Neural cell (in vitro differentiated cells): ENCODE data around the gene BTD. TPM values are rescaled to one million over a fixed set of nuclear protein-coding genes. Genes with fewer than 3 reads are reported as not detected.

Experiments
- H2AFZ ChIP-seq: fragments of 200-600, 300-800 bp; sonication (generic), shearing (Covaris generic); 2 replicates; pipeline ENCODE4 v1.6.0; 2014; ENCODE audit warnings: low read depth, mild to moderate bottlenecking, antibody characterized with exemption, low read length, moderate library complexity
- H3F3A ChIP-seq: fragments of 200-600 bp; shearing (Covaris generic); 2 replicates; pipeline ENCODE4 v1.6.1; 2016; ENCODE audit warnings: mild to moderate bottlenecking, moderate library complexity, mixed read lengths, antibody characterized with exemption, low read length; ENCODE audit not compliant: insufficient read depth, poor library complexity, severe bottlenecking
- H3K27ac ChIP-seq: fragments of 200-600, 300-800 bp; sonication (generic), shearing (Covaris generic); 2 replicates; pipeline ENCODE4 v1.5.1; 2014; ENCODE audit warnings: mild to moderate bottlenecking, low read length, moderate library complexity
- H3K27me3 ChIP-seq: fragments of 300-800, 200-600 bp; sonication (generic), shearing (Covaris generic); 2 replicates; pipeline ENCODE4 v1.6.0; 2014; ENCODE audit warnings: mild to moderate bottlenecking, low read depth, low read length, moderate library complexity; ENCODE audit not compliant: insufficient read depth
- H3K36me3 ChIP-seq: fragments of 300-800, 200-600 bp; sonication (generic), shearing (Covaris generic); 2 replicates; pipeline ENCODE4 v1.5.1; 2014; ENCODE audit warnings: mild to moderate bottlenecking, antibody characterized with exemption, low read length, moderate library complexity; ENCODE audit not compliant: insufficient read depth
- H3K4me2 ChIP-seq: fragments of 300-800, 200-600 bp; sonication (generic), shearing (Covaris generic); 2 replicates; pipeline ENCODE4 v1.6.0; 2014; ENCODE audit warnings: mild to moderate bottlenecking, low read length
- H3K4me3 ChIP-seq: fragments of 300-800, 200-600 bp; sonication (generic), shearing (Covaris generic); 2 replicates; pipeline ENCODE4 v1.5.1; 2014; ENCODE audit warnings: mild to moderate bottlenecking, low read length, moderate library complexity
- H3K79me2 ChIP-seq: fragments of 200-600 bp; shearing (Covaris generic); replicated peaks from 2 replicates; pipeline ENCODE4 v1.6.0; 2014; ENCODE audit warnings: mild to moderate bottlenecking, low read length, moderate library complexity; ENCODE audit not compliant: insufficient read depth
- H3K9ac ChIP-seq: fragments of 300-800, 200-600 bp; sonication (generic), shearing (Covaris generic); 2 replicates; pipeline ENCODE4 v1.6.1; 2016; ENCODE audit warnings: mild to moderate bottlenecking, low read length, mixed read lengths
- H3K9me2 ChIP-seq: fragments of 200-600 bp; shearing (Covaris generic); 2 replicates; pipeline ENCODE4 v1.6.1; 2016; ENCODE audit warnings: mild to moderate bottlenecking, low read length, mixed read lengths; ENCODE audit not compliant: insufficient read depth
- H3K9me3 ChIP-seq: fragments of 200-600, 300-800 bp; sonication (generic), shearing (Covaris generic); 2 replicates; pipeline ENCODE4 v1.6.1; 2016; ENCODE audit warnings: mild to moderate bottlenecking, mixed run types, low read length, moderate library complexity, mixed read lengths
- H4K20me1 ChIP-seq: fragments of 200-600 bp; shearing (Covaris generic); 2 replicates; pipeline ENCODE4 v1.6.1; 2016; ENCODE audit warnings: mild to moderate bottlenecking, mixed run types; ENCODE audit not compliant: insufficient read depth
- CTCF ChIP-seq: fragments of 450-650 bp; IDR thresholded peaks from 2 replicates; pipeline ENCODE4 v1.5.1; 2014; ENCODE audit warnings: antibody characterized with exemption, mild to moderate bottlenecking, moderate library complexity; ENCODE audit not compliant: poor library complexity, severe bottlenecking
- EP300 ChIP-seq: fragments of 450-650 bp; conservative IDR thresholded peaks from 2 replicates; pipeline ENCODE4 v1.6.1; 2014; ENCODE audit warnings: antibody characterized with exemption, mild to moderate bottlenecking, moderate library complexity; ENCODE audit not compliant: poor library complexity, severe bottlenecking
- EZH2 ChIP-seq: fragments of 200-600, 300-800 bp; shearing (Covaris generic), sonication (generic); IDR thresholded peaks from 2 replicates; pipeline ENCODE4 v1.6.1; 2014; ENCODE audit warnings: antibody characterized with exemption, low read length, borderline replicate concordance, mild to moderate bottlenecking; ENCODE audit not compliant: insufficient read depth, poor library complexity, severe bottlenecking
- MXI1 ChIP-seq: fragments of 450-650 bp; conservative IDR thresholded peaks from 2 replicates; pipeline ENCODE4 v1.6.1; 2014; ENCODE audit warnings: antibody characterized with exemption, mild to moderate bottlenecking; ENCODE audit not compliant: poor library complexity, severe bottlenecking
- POLR2AphosphoS5 ChIP-seq: IDR thresholded peaks from 2 replicates; pipeline ENCODE4 v1.6.1; 2012
- RAD21 ChIP-seq: fragments of 450-650 bp; conservative IDR thresholded peaks from 2 replicates; pipeline ENCODE4 v1.6.1; 2014; ENCODE audit warnings: antibody characterized with exemption, mild to moderate bottlenecking, moderate library complexity
- REST ChIP-seq: IDR thresholded peaks from 2 replicates; pipeline ENCODE4 v1.6.1; 2012; ENCODE audit warnings: borderline replicate concordance
- SMC3 ChIP-seq: fragments of 450-650 bp; conservative IDR thresholded peaks from 2 replicates; pipeline ENCODE4 v1.6.1; 2014; ENCODE audit warnings: antibody characterized with exemption, mild to moderate bottlenecking, moderate library complexity; ENCODE audit not compliant: poor library complexity
- TAF1 ChIP-seq: IDR thresholded peaks from 2 replicates; pipeline ENCODE4 v1.6.1; 2012; ENCODE audit warnings: low read depth
- polyA plus RNA-seq: library from polyadenylated mRNA; depleted of rRNA; stranded (reverse); fragments of >200 nt; gene quantifications from 2 replicates; pipeline ENCODE4 v1.2.3, GENCODE V29; 2014

BTD gene
- polyA plus RNA-seq, 1 donor from 2014 or later, result 4.6 TPM

GRCh38 chr3:15636028-15636709 lies 34.6 kb downstream of the BTD start:
- no peak for TF ChIP-seq EZH2
- TF ChIP-seq TAF1, result no peak
- no peak for TF ChIP-seq SMC3
- no peak for TF ChIP-seq RAD21
- TF ChIP-seq MXI1, result no peak
- no peak for TF ChIP-seq CTCF
- TF ChIP-seq POLR2AphosphoS5, result no peak
- no peak for TF ChIP-seq EP300
- TF ChIP-seq REST, result no peak
- H3K9me2 ChIP-seq, result no peaks in the 10 kb centered on the region
- no peaks in the 10 kb centered on the region for H3K79me2 ChIP-seq
- no peaks in the 10 kb centered on the region for H3K27me3 ChIP-seq
- no peaks in the 10 kb centered on the region for H3K9me3 ChIP-seq
- no peaks in the 10 kb centered on the region for H4K20me1 ChIP-seq
- H3K27ac ChIP-seq, result no peak overlapping the region
- no peak overlapping the region for H3K9ac ChIP-seq
- H3K36me3 ChIP-seq, result no peaks in the 10 kb centered on the region
- no peak overlapping the region for H3K4me2 ChIP-seq
- H3F3A ChIP-seq, result no peaks in the 10 kb centered on the region
- H2AFZ ChIP-seq, result no peak overlapping the region
- no peak overlapping the region for H3K4me3 ChIP-seq

- no peak overlapping the region for H3K4me3 ChIP-seq
- H3F3A ChIP-seq, result no peaks in the 10 kb centered on the region
- H3K9me2 ChIP-seq, result no peaks in the 10 kb centered on the region
- H3K9ac ChIP-seq, result no peak overlapping the region
- no peak for TF ChIP-seq SMC3
- no peak for TF ChIP-seq POLR2AphosphoS5
- no peak for TF ChIP-seq MXI1
- no peak overlapping the region for H3K4me2 ChIP-seq
- H2AFZ ChIP-seq, result no peak overlapping the region
- H3K27me3 ChIP-seq, result no peaks in the 10 kb centered on the region
- no peaks in the 10 kb centered on the region for H3K79me2 ChIP-seq
- no peaks in the 10 kb centered on the region for H3K9me3 ChIP-seq
- H3K27ac ChIP-seq, result no peak overlapping the region
- H4K20me1 ChIP-seq, result no peaks in the 10 kb centered on the region
- H3K36me3 ChIP-seq, result no peaks in the 10 kb centered on the region
Measured at GRCh38 chr3:15637131-15637951, 35.8 kb downstream of the BTD start.
